ENCODE data around the gene PIP5K1B. TPM values are rescaled to one million over a fixed set of nuclear protein-coding genes. Genes with fewer than 3 reads are reported as not detected.

The PIP5K1B gene
- total RNA-seq, 1 donor from 2014 or later, result 1.3 TPM

GRCh38 chr9:68804911-68805889 is 100.2 kb downstream of the PIP5K1B start:
- Mint-ChIP-seq H3K36me3 (ENCODE audit: low read depth, unreplicated experiment) (no peaks in the 10 kb centered on the region), H3K27ac (ENCODE audit: unreplicated experiment) (no peak overlapping the region), H3K27me3 (ENCODE audit: low read depth, unreplicated experiment) (peaks cover 3% of the 10 kb centered on the region), H3K9me3 (ENCODE audit: unreplicated experiment) (no peaks in the 10 kb centered on the region), H3K4me1 (ENCODE audit: low read depth, unreplicated experiment) (no peaks in the 10 kb centered on the region), H3K4me3 (ENCODE audit: unreplicated experiment) (no peak overlapping the region)
- TF ChIP-seq EZH2 (IDR thresholded peaks at IDR 0.05; ENCODE audit: insufficient read depth, low read length) (no peak), CTCF (IDR thresholded peaks at IDR 0.05; ENCODE audit: insufficient read depth, low read depth, low read length) (no peak)
- Histone ChIP-seq H3K9me3 (ENCODE audit: insufficient read depth, low read depth, low read length) (no peaks in the 10 kb centered on the region), H3K27me3 (ENCODE audit: insufficient read depth, low read length) (peaks cover 3% of the 10 kb centered on the region), H3K27ac (ENCODE audit: low read depth, low read length) (no peak overlapping the region), H3K36me3 (ENCODE audit: insufficient read depth, low read length) (no peaks in the 10 kb centered on the region), H3K4me2 (ENCODE audit: low read length) (no peak overlapping the region), H2AFZ (ENCODE audit: low read depth, low read length) (no peak overlapping the region), H3K79me2 (ENCODE audit: insufficient read depth, low read length) (no peaks in the 10 kb centered on the region), H4K20me1 (ENCODE audit: insufficient read depth, low read length) (no peaks in the 10 kb centered on the region), H3K4me1 (ENCODE audit: insufficient read depth, low read length) (no peaks in the 10 kb centered on the region), H3K4me3 (ENCODE audit: insufficient read depth, low read depth, low read length) (no peak overlapping the region), H3K9ac (ENCODE audit: low read length) (no peak overlapping the region)
- DNase-seq (ENCODE audit: low read depth) (no peak), FAIRE-seq (no peak)

GRCh38 chr9:68805890-68806517 is 101.0 kb downstream of the PIP5K1B start:
- Mint-ChIP-seq H3K9me3 (ENCODE audit: unreplicated experiment) (no peaks in the 10 kb centered on the region), H3K36me3 (ENCODE audit: low read depth, unreplicated experiment) (no peaks in the 10 kb centered on the region), H3K27me3 (ENCODE audit: low read depth, unreplicated experiment) (peaks cover 3% of the 10 kb centered on the region), H3K4me1 (ENCODE audit: low read depth, unreplicated experiment) (no peaks in the 10 kb centered on the region), H3K4me3 (ENCODE audit: unreplicated experiment) (no peak overlapping the region), H3K27ac (ENCODE audit: unreplicated experiment) (no peak overlapping the region)
- no peak for FAIRE-seq
- no peak overlapping the region for H3K9ac ChIP-seq (ENCODE audit: low read length)
- H3K79me2 ChIP-seq (ENCODE audit: insufficient read depth, low read length), result no peaks in the 10 kb centered on the region
- H2AFZ ChIP-seq (ENCODE audit: low read depth, low read length), result no peak overlapping the region
- H3K27ac ChIP-seq (ENCODE audit: low read depth, low read length), result no peak overlapping the region
- H3K4me2 ChIP-seq (ENCODE audit: low read length), result no peak overlapping the region
- no peak overlapping the region for H3K4me3 ChIP-seq (ENCODE audit: insufficient read depth, low read depth, low read length)
- peaks cover 3% of the 10 kb centered on the region for H3K27me3 ChIP-seq (ENCODE audit: insufficient read depth, low read length)
- no peaks in the 10 kb centered on the region for H4K20me1 ChIP-seq (ENCODE audit: insufficient read depth, low read length)
- no peak for DNase-seq (ENCODE audit: low read depth)
- TF ChIP-seq EZH2 (IDR thresholded peaks at IDR 0.05; ENCODE audit: insufficient read depth, low read length), result no peak
- TF ChIP-seq CTCF (IDR thresholded peaks at IDR 0.05; ENCODE audit: insufficient read depth, low read depth, low read length), result no peak
- no peaks in the 10 kb centered on the region for H3K9me3 ChIP-seq (ENCODE audit: insufficient read depth, low read depth, low read length)
- no peaks in the 10 kb centered on the region for H3K4me1 ChIP-seq (ENCODE audit: insufficient read depth, low read length)
- H3K36me3 ChIP-seq (ENCODE audit: insufficient read depth, low read length), result no peaks in the 10 kb centered on the region

All from astrocyte (in vitro differentiated cells and primary cell).